Hepatocyte (in vitro differentiated cells): ENCODE data around the gene ZNF576.

Experiments
- CTCF ChIP-seq: fragments of 200-600 bp; sonication (generic); IDR thresholded peaks from 2 replicates; pipeline ENCODE4 v1.5.1; 2016; ENCODE audit warnings: antibody characterized with exemption, mild to moderate bottlenecking; ENCODE audit not compliant: poor library complexity
- EZH2 ChIP-seq: fragments of 200-600 bp; sonication (generic); IDR thresholded peaks from 2 replicates; pipeline ENCODE4 v1.6.1; 2016; ENCODE audit warnings: antibody characterized with exemption, mild to moderate bottlenecking, borderline replicate concordance
- EZH2phosphoT487 ChIP-seq: fragments of 200-600 bp; sonication (generic); IDR thresholded peaks from one replicate; pipeline ENCODE4 v1.6.1; 2018; ENCODE audit warnings: antibody characterized with exemption, mild to moderate bottlenecking, low read depth, moderate library complexity; ENCODE audit not compliant: unreplicated experiment, severe bottlenecking

GRCh38 chr19:43575955-43576878 lies 20.2 kb upstream of the ZNF576 start:
- no peak for TF ChIP-seq CTCF
- TF ChIP-seq EZH2 = no peak
- no peak for TF ChIP-seq EZH2phosphoT487
